HL-60 (cell line): Measurements from ENCODE around the gene SMOC2.

Experiments
- GABPA ChIP-seq: IDR thresholded peaks from 2 replicates; pipeline ENCODE4 v1.6.1; 2012; ENCODE audit warnings: low read depth
- POLR2AphosphoS5 ChIP-seq: IDR thresholded peaks from 2 replicates; pipeline ENCODE4 v1.6.1; 2012; ENCODE audit warnings: low read depth
- TF ChIP-seq, protein P1 (sequence below): IDR thresholded peaks from one replicate; pipeline ENCODE4 v1.5.1; 2011; ENCODE audit warnings: low read length, control low read depth, inconsistent platforms; ENCODE audit not compliant: insufficient read depth
- TF ChIP-seq, protein P2 (sequence below): IDR thresholded peaks from 2 replicates; pipeline ENCODE4 v1.6.1; 2012; ENCODE audit warnings: low read depth; ENCODE audit not compliant: insufficient replicate concordance

DNA sequence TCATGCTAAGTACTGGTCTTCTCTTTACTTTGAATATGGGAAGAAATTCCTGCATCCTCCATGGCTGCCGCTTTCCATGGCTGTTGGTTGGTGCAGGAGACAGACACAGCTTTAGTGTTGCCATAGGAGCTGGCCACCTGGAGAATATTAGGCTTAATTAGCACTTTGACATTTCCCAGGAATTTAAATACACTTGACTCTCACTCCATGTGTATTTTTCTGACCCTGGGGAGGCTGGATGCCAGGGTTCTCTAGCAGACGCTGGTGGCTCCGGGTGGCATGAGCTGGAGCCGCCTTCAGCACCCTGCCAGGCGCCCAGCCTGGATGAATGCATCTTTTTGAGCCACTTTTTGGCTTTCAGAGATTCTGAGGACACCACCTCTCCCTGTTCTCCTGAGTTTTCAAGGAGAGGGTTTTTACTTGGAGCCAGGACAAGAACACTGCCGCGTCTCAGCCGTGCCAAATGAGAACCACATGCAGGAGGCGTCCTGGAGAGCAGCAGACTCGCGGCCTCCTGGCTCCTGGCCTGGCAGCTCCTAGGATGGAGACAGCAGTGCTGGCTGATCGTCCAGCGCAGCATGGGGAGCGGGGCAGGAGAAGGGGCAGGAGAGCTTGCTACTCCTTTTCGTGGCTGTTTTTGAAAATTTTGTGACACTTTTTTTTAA, 258.8 kb downstream of the SMOC2 start:
- TF ChIP-seq, protein P1, sequence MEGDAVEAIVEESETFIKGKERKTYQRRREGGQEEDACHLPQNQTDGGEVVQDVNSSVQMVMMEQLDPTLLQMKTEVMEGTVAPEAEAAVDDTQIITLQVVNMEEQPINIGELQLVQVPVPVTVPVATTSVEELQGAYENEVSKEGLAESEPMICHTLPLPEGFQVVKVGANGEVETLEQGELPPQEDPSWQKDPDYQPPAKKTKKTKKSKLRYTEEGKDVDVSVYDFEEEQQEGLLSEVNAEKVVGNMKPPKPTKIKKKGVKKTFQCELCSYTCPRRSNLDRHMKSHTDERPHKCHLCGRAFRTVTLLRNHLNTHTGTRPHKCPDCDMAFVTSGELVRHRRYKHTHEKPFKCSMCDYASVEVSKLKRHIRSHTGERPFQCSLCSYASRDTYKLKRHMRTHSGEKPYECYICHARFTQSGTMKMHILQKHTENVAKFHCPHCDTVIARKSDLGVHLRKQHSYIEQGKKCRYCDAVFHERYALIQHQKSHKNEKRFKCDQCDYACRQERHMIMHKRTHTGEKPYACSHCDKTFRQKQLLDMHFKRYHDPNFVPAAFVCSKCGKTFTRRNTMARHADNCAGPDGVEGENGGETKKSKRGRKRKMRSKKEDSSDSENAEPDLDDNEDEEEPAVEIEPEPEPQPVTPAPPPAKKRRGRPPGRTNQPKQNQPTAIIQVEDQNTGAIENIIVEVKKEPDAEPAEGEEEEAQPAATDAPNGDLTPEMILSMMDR = no peak
- no peak for TF ChIP-seq POLR2AphosphoS5
- TF ChIP-seq, protein P2, sequence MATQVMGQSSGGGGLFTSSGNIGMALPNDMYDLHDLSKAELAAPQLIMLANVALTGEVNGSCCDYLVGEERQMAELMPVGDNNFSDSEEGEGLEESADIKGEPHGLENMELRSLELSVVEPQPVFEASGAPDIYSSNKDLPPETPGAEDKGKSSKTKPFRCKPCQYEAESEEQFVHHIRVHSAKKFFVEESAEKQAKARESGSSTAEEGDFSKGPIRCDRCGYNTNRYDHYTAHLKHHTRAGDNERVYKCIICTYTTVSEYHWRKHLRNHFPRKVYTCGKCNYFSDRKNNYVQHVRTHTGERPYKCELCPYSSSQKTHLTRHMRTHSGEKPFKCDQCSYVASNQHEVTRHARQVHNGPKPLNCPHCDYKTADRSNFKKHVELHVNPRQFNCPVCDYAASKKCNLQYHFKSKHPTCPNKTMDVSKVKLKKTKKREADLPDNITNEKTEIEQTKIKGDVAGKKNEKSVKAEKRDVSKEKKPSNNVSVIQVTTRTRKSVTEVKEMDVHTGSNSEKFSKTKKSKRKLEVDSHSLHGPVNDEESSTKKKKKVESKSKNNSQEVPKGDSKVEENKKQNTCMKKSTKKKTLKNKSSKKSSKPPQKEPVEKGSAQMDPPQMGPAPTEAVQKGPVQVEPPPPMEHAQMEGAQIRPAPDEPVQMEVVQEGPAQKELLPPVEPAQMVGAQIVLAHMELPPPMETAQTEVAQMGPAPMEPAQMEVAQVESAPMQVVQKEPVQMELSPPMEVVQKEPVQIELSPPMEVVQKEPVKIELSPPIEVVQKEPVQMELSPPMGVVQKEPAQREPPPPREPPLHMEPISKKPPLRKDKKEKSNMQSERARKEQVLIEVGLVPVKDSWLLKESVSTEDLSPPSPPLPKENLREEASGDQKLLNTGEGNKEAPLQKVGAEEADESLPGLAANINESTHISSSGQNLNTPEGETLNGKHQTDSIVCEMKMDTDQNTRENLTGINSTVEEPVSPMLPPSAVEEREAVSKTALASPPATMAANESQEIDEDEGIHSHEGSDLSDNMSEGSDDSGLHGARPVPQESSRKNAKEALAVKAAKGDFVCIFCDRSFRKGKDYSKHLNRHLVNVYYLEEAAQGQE = no peak
- no peak for TF ChIP-seq GABPA
